Prostate gland (tissue), 2 donors: Measurements from ENCODE around the gene BIN1.

Source experiments
- CTCF ChIP-seq, 4 experiments: fragments of 200-600 bp in 2 of 4; fragments of 450-650 bp in 2 of 4; sonication (generic) in 2 of 4; IDR thresholded peaks; 1 replicate in 3 of 4; 2 replicates in 1 of 4; pipeline ENCODE4 v1.5.1; 2016 to 2019; ENCODE audit warnings: antibody characterized with exemption in 4 of 4, mild to moderate bottlenecking in 2 of 4, moderate library complexity in 2 of 4
- POLR2A ChIP-seq: fragments of 450-650 bp; IDR thresholded peaks from one replicate; pipeline ENCODE4 v1.6.1; 2016; ENCODE audit warnings: antibody characterized with exemption, mild to moderate bottlenecking

GRCh38 chr2:127107622-127107999 lies 657 bp upstream of the BIN1 start:
- no peak for TF ChIP-seq POLR2A
- TF ChIP-seq CTCF (IDR thresholded peaks at IDR 0.05), result peak in 2 of 4 experiments; percentile 22 to 29
